GM18520 (cell line): ENCODE measurements around the gene WWOX.
A peak's percentile ranks its signal among the peaks of the same experiment; 100 is the strongest.

Experiments
- ATAC-seq: cut with Tn5 transposase; IDR thresholded peaks from one replicate; pipeline ENCODE4 v1.9.1; 2021; ENCODE audit not compliant: unreplicated experiment

WWOX gene

DNA sequence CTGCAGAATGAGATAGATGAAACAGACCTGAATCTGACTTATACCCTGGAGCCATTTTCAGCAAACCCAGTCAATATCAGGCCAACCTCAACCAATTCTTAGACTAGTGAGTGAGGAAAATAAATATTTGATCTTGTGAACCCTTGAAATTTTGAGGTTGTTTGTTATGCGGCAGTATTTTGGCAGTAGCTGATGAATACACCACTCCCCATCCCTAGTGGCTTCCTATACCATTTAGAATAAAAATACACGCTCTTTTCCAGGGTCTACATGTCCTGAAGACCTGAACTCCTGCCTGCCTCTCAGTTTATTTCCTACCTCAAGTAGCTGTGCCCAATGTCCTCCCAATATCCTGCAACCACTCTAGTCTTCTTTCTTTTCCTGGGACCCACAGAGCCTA, 647.3 kb downstream of the WWOX start:
- no peak for ATAC-seq

GRCh38 chr16:78748220-78748929, 648.9 kb downstream of the WWOX start:
- no peak for ATAC-seq

DNA sequence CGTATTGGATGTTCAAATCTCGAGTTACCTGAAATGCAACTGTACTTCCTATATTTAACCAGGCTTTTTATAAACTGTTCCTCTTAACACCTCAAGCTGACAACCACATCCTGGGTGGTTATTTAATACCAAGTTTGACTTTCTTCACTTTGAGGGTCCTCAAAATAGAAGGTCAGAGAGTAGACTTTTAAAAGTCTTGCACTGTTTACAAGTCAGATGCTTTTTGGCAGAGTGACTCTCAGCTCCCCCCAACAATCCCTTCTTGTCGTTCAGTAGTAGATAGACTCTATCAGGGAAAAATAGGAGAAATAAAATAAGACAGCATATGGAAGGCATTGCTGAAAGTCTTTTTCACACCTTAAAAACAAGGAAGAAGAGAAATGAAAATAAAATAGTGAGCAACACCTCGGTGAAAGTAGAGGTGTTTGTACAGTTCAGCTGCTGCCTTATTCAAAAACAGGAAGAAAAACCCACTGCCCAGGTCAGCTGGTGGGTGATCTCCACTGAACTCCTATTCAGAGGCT, 650.4 kb downstream of the WWOX start:
- ATAC-seq = peak; percentile 79

GRCh38 chr16:78750611-78751010, 651.2 kb downstream of the WWOX start:
- ATAC-seq = no peak

DNA sequence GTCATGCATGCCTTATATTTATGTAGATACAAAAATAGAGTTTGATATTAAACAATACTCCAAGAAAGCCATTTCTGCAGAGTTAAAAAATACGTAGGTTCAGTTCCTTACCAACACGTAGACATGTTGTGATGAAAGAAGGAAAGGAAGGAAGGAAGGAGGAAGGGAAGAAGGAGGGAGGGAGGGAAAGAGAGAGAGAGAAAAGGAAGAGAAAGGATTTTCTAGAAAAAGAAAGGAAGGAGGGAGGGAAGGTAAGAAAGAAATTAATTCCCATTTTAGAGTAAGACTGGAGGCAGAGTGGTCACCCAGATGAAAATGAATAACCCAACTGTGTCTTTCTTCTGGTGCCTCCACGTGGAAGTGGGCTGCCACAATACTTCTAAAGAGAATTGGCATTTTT, 652.1 kb downstream of the WWOX start:
- no peak for ATAC-seq

DNA sequence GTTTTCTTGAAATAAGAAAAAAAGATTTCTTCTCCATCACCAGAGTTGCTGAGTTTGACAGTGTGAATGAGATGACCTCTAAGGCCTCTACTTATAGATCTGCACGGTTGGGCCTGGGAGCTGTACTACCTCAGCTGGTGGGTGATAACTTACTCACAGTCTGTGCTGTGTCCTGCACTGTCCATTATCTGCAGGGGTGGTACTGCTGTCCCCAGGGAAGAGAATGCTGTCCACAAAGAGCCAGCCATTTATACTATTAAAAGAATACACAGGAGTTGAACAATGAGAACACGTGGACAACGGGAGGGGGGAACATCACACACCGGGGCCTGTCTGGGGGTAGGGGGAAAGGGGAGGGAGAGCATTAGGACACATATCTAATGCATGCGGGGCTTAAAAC, 655.3 kb downstream of the WWOX start:
- ATAC-seq = no peak

DNA sequence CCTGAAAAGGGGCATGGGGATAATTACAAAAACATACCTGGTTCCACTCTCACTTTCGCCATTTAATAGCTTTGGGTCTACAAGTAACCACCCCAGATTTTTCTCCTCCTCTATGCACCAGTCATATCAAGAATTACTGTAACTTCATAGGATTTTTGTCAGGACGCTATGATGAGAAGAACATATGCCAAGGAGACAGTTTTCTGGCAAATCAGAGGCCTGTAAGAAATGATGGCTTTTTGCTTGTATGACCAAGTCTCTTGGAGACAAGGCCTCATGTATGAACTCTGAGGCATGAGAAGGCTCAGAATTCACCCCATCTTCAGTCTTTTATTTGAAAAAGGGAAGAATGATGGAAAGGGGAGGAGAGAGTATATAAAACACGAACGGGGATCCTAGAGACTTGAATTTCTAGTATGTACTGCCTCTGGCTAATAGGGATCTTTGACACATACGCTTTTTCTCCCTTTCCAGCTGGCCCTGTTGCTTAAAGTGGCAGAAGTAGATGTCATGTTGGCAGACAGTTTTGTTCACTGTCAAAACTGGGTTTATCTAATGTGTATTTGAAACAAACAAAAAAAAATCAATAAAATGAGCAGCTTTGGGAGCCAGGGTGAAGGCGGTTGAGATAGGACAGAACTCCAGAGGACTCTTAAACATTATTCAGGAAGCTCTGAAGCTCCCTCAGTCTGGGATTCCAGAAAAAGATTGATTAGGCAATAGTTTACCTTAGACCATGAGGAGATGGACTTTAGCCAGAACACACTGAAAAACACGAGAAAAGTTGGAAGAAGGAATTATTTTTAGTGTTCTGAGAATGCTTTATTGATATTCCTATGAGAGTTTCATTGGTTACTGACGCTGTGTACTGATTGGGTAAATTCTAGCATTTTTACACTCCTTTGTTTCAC, 656.6 kb downstream of the WWOX start:
- no peak for ATAC-seq

DNA sequence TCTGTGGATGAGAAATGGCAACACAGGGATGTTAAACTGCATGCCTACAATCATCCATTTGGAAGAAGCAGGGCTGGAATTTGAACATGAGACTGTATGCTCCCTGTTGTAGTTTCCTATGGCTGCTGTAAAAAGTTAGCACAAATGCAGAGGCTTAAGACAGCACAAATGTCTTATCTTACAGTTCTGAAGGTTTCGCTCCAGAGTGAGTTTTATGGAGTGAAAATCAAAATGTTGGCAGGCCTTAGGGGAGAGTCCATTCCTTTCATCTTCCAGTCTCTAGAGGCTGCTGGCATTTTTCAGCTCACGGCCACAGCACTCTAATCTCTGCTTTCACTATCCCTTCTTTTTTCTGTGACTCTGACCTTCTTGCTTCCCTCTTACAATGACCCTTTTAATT, 660.1 kb downstream of the WWOX start:
- no peak for ATAC-seq

- ATAC-seq = no peak
These were observed 661.2 kb downstream of the WWOX start for GRCh38 chr16:78760611-78761010.

DNA sequence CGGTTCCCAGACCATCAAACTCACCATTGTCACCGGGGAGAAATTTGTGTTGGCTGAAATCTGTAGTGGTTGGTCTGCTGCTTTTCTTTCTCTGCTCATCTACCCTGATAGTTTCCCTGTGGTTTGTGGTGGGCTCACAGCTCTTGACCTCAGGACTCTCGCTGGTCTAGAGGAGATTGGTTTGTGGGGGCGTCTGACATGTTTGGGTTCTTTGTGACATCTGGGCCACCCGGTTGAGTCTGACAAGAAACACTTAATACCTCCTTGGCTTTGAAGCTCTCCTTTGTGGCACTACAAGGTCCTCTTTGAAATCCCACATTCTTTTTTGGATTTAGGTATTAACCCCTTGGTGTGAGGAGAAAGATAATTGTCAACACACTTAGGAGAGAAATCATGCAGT, 662.0 kb downstream of the WWOX start:
- ATAC-seq = peak; percentile 81

GRCh38 chr16:78762222-78762621, 662.8 kb downstream of the WWOX start:
- no peak for ATAC-seq

- ATAC-seq = no peak
These were observed 664.5 kb downstream of the WWOX start for GRCh38 chr16:78763821-78764440.

- ATAC-seq = no peak
These were observed 665.0 kb downstream of the WWOX start for GRCh38 chr16:78764478-78764877.

DNA sequence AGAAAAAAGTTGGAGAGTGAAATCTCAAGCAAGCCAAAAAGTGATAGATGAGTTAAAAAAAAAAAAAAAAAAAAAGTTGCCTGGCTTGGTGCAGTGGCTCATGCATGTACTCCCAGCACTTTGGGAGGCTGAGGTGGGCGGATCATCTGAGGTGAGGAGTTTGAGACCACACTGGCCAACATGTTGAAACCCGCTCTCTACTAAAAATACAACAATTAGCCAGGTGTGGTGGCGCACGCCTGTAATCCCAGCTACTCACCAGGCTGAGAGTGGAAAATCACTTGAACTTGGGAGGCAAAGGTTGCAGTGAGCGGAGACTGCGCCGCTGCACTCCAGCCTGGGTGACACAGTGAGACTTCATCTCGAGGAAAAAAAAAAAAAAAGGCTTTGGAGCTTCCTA, 668.8 kb downstream of the WWOX start:
- ATAC-seq = no peak

GRCh38 chr16:78768718-78769117, 669.3 kb downstream of the WWOX start:
- ATAC-seq = peak; percentile 91

DNA sequence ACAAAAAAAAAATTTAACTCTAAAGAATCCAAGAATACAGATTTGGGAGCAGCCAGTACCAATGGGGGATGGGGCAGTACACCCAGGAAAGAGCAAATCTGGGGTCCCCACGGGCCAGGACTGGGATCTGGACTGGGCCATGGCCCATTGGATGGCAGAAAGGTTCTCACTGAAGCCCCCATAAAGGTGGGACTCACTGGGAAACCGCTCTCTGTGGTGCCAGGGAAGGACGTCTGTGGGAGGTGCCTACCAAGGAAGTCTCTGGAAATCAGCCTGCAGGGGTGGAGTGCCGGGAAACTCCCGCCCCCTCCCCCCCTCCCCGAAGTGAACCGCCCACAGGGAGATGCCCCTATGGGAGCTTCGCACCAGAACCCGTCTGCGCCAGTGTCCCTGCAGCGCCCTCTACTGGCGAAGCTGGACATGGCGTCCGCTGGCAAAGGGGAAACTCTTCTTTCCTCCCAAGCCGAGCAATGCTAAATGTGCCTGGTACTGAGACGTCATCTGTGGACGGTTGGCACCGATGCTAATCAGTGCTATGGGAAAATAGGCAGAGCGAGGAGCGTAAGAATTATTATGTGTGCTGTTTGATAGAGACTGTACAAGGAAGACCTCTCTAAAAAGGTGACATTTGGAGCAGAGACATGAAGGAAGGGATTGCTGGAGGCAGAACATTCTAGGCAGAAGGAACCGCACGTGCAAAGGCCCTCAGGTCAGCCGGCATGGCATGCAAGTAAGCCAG, 671.1 kb downstream of the WWOX start:
- ATAC-seq = no peak

DNA sequence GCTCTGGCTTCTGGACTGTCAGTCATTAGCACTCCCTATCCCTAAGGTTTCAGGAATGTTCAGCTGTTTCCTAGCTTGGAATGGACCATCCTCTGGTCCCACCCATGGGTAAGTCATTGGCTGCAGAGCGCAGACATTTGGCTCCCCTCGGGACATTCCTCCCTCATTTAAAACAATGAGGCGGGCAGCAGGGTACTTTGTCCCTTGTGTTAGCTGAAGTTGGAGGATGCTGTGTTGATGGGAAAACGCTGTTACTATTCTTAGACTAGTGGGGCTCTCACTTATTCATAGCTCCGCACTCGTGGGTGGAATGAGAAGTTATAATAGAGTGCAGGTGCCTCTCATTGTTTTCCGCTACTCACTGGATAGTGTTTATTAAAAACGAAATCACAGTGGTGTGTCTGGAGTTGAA, 673.8 kb downstream of the WWOX start:
- ATAC-seq = no peak

GRCh38 chr16:78773706-78774105, 674.3 kb downstream of the WWOX start:
- no peak for ATAC-seq

DNA sequence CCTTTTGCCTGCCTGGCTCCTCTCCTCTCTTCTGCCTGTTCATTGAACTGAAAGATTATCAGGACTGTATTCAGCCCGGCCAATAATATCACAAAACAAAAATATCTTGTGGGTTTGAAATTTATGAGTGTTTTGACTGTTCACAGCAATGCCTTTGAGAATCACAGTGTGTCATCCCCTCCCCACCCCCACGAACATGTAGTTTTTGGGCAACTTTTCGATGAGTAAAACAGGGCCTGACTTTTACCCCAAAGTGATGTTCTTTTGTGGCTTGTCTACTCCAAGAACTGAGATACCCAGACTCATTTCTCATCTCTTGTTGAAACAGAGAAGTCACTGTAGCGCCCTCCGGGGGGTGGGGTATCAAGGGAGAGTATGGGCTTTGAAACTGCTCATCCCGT, 675.7 kb downstream of the WWOX start:
- ATAC-seq = no peak

DNA sequence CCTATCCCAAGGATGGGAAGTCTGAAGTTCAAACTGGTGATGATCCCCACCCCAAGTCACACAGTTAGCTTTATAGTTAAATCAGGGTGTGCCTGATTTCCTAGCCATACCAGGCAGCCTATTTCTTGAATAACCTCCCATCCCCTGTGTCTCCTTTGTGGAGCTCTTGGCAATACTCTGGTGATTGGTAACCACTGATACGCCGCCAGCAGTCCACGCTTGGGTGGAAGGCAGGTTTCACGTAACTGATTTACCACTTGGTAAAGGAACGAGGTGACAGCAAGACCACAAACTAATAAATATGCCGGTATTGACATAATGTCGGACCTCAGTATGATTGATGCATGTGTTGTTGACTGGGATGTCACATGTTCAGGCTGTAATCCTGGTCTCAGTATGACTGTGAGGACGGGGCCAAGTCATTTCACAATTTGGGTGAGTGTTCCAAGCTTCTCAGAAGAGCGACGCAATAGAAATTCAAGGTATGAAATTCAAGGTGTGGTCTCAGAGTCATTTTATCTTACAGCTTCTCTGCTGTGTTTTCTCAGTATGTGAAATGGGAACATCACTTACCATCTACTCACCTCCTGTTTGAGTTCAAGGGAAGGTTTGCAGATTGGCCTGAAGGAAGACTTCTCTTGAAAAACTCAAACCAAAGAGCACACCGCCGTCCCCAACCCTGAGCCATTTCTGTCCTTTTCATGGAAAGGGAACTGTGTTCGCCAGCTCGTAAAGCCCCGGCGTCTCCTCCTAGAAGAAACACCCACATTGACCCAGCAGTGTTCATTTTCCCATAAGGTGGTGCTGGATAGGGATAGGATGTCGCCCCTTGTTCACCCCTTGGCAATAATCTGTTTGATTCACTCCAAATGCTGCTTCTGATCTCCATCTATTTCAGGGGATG, 678.9 kb downstream of the WWOX start:
- ATAC-seq = peak; percentile 50
